ENCODE measurements around the gene CRB1.
A peak's percentile ranks its signal among the peaks of the same experiment; 100 is the strongest.

Gene CRB1

GRCh38 chr1:197351821-197352440 is 83.9 kb downstream of the CRB1 start:
- no peaks in the 10 kb centered on the region for H3K27me3 ChIP-seq (ENCODE audit: insufficient read depth, low read length)
- no peak overlapping the region for H3K9ac ChIP-seq (ENCODE audit: low read length)
- H3K4me2 ChIP-seq (ENCODE audit: low read length) = no peak overlapping the region
- no peaks in the 10 kb centered on the region for H3K9me3 ChIP-seq (ENCODE audit: low read length)
- no peaks in the 10 kb centered on the region for H4K20me1 ChIP-seq (ENCODE audit: insufficient read depth, low read length)
- H3F3A ChIP-seq (ENCODE audit: insufficient read depth, low read length) = no peaks in the 10 kb centered on the region
- TF ChIP-seq CTCF (IDR thresholded peaks at IDR 0.05; ENCODE audit: low read length) (no peak), EZH2 (IDR thresholded peaks at IDR 0.05; ENCODE audit: borderline replicate concordance, low read length) (no peak)
- no peaks in the 10 kb centered on the region for H3K9me2 ChIP-seq (ENCODE audit: low read depth, low read length)
- H3K27ac ChIP-seq (ENCODE audit: low read depth, low read length, poor library complexity, severe bottlenecking) = no peak overlapping the region
- no peaks in the 10 kb centered on the region for H3K79me2 ChIP-seq (ENCODE audit: insufficient read depth, low read length)
- no peak overlapping the region for H3K4me3 ChIP-seq (ENCODE audit: low read depth, low read length, poor library complexity, severe bottlenecking)
- no peaks in the 10 kb centered on the region for H3K36me3 ChIP-seq (ENCODE audit: insufficient read depth, low read length)
- H3K4me1 ChIP-seq (ENCODE audit: insufficient read depth, low read length, severe bottlenecking) = no peaks in the 10 kb centered on the region
- H2AFZ ChIP-seq (ENCODE audit: low read length) = no peak overlapping the region

- H3K36me3 ChIP-seq (ENCODE audit: insufficient read depth, low read length) = no peaks in the 10 kb centered on the region
- H3K9me2 ChIP-seq (ENCODE audit: low read depth, low read length) = no peaks in the 10 kb centered on the region
- no peaks in the 10 kb centered on the region for H3F3A ChIP-seq (ENCODE audit: insufficient read depth, low read length)
- no peaks in the 10 kb centered on the region for H3K4me1 ChIP-seq (ENCODE audit: insufficient read depth, low read length, severe bottlenecking)
- H3K27ac ChIP-seq (ENCODE audit: low read depth, low read length, poor library complexity, severe bottlenecking) = no peak overlapping the region
- no peaks in the 10 kb centered on the region for H4K20me1 ChIP-seq (ENCODE audit: insufficient read depth, low read length)
- no peak overlapping the region for H2AFZ ChIP-seq (ENCODE audit: low read length)
- H3K4me2 ChIP-seq (ENCODE audit: low read length) = no peak overlapping the region
- H3K79me2 ChIP-seq (ENCODE audit: insufficient read depth, low read length) = no peaks in the 10 kb centered on the region
- no peaks in the 10 kb centered on the region for H3K9me3 ChIP-seq (ENCODE audit: low read length)
- H3K9ac ChIP-seq (ENCODE audit: low read length) = no peak overlapping the region
- H3K27me3 ChIP-seq (ENCODE audit: insufficient read depth, low read length) = no peaks in the 10 kb centered on the region
- no peak overlapping the region for H3K4me3 ChIP-seq (ENCODE audit: low read depth, low read length, poor library complexity, severe bottlenecking)
- TF ChIP-seq CTCF (IDR thresholded peaks at IDR 0.05; ENCODE audit: low read length) = no peak
Measured at GRCh38 chr1:197355248-197355995, 87.4 kb downstream of the CRB1 start.

GRCh38 chr1:197356723-197357533 is 88.9 kb downstream of the CRB1 start:
- H2AFZ ChIP-seq (ENCODE audit: low read length) = no peak overlapping the region
- H3K27ac ChIP-seq (ENCODE audit: low read depth, low read length, poor library complexity, severe bottlenecking) = no peak overlapping the region
- TF ChIP-seq EZH2 (IDR thresholded peaks at IDR 0.05; ENCODE audit: borderline replicate concordance, low read length) (no peak), CTCF (IDR thresholded peaks at IDR 0.05; ENCODE audit: low read length) (peak; percentile 79)
- no peaks in the 10 kb centered on the region for H3K79me2 ChIP-seq (ENCODE audit: insufficient read depth, low read length)
- no peaks in the 10 kb centered on the region for H3K36me3 ChIP-seq (ENCODE audit: insufficient read depth, low read length)
- H3F3A ChIP-seq (ENCODE audit: insufficient read depth, low read length) = no peaks in the 10 kb centered on the region
- no peak overlapping the region for H3K4me3 ChIP-seq (ENCODE audit: low read depth, low read length, poor library complexity, severe bottlenecking)
- no peaks in the 10 kb centered on the region for H4K20me1 ChIP-seq (ENCODE audit: insufficient read depth, low read length)
- no peaks in the 10 kb centered on the region for H3K4me1 ChIP-seq (ENCODE audit: insufficient read depth, low read length, severe bottlenecking)
- H3K4me2 ChIP-seq (ENCODE audit: low read length) = no peak overlapping the region
- no peaks in the 10 kb centered on the region for H3K9me3 ChIP-seq (ENCODE audit: low read length)
- H3K27me3 ChIP-seq (ENCODE audit: insufficient read depth, low read length) = no peaks in the 10 kb centered on the region
- H3K9ac ChIP-seq (ENCODE audit: low read length) = no peak overlapping the region
- H3K9me2 ChIP-seq (ENCODE audit: low read depth, low read length) = no peaks in the 10 kb centered on the region

Measured in OCI-LY1 (cell line).